Stimulated activated CD4-positive, alpha-beta T cell treated with anti-CD3 and anti-CD28 coated beads, Interleukin-15, amount 100 ng/mL, for 24 hours (primary cell): Measurements from ENCODE around the gene PABPN1L.
"Not testable (repeated sequence)": the region's sequence is repeated elsewhere in the genome, so short reads cannot be mapped to it uniquely, and the experiment has no call there.

ENCODE experiments used
- DNase-seq: peaks from one replicate; pipeline ENCODE4 v3.0.0-alpha.2; 2020

The PABPN1L gene

GRCh38 chr16:88900662-88901052, 34.2 kb upstream of the PABPN1L start:
- DNase-seq: no peak

GRCh38 chr16:88899901-88900661, 33.6 kb upstream of the PABPN1L start:
- DNase-seq: no peak

GRCh38 chr16:88897696-88898425, 31.4 kb upstream of the PABPN1L start:
- no peak for DNase-seq

- no peak for DNase-seq
Measured at GRCh38 chr16:88896238-88897070, 30.0 kb upstream of the PABPN1L start.

- no peak for DNase-seq
Measured at GRCh38 chr16:88895335-88895734, 28.9 kb upstream of the PABPN1L start.

- DNase-seq: no peak
Measured at GRCh38 chr16:88894681-88895300, 28.3 kb upstream of the PABPN1L start.

GRCh38 chr16:88894266-88894665, 27.8 kb upstream of the PABPN1L start:
- DNase-seq: not testable (repeated sequence)

- no peak for DNase-seq
Measured at GRCh38 chr16:88893127-88893968, 26.9 kb upstream of the PABPN1L start.

- DNase-seq: no peak
Measured at GRCh38 chr16:88892065-88892464, 25.6 kb upstream of the PABPN1L start.

- DNase-seq: no peak
Measured at GRCh38 chr16:88891083-88891482, 24.6 kb upstream of the PABPN1L start.

- DNase-seq: not testable (repeated sequence)
Measured at GRCh38 chr16:88889702-88890352, 23.4 kb upstream of the PABPN1L start.

GRCh38 chr16:88888461-88889387, 22.3 kb upstream of the PABPN1L start:
- DNase-seq: no peak

GRCh38 chr16:88888057-88888456, 21.6 kb upstream of the PABPN1L start:
- DNase-seq: no peak

GRCh38 chr16:88886845-88887521, 20.5 kb upstream of the PABPN1L start:
- no peak for DNase-seq

- DNase-seq: no peak
Measured at GRCh38 chr16:88886420-88886844, 20.0 kb upstream of the PABPN1L start.

GRCh38 chr16:88885693-88886280, 19.3 kb upstream of the PABPN1L start:
- no peak for DNase-seq

GRCh38 chr16:88884569-88885271, 18.3 kb upstream of the PABPN1L start:
- no peak for DNase-seq

- DNase-seq: no peak
Measured at GRCh38 chr16:88883946-88884345, 17.5 kb upstream of the PABPN1L start.
